GM12873 (cell line): ENCODE measurements around the gene PRG3.

ENCODE experiments used
- CTCF ChIP-seq: IDR thresholded peaks from 2 replicates; pipeline ENCODE4 v1.5.1; 2012; ENCODE audit warnings: low read depth, mild to moderate bottlenecking, moderate library complexity, low read length, control low read depth; ENCODE audit not compliant: insufficient read depth; ENCODE audit errors: missing control alignments

Gene PRG3

GRCh38 chr11:57335023-57335342, 46.0 kb downstream of the PRG3 start:
- TF ChIP-seq CTCF: no peak

DNA sequence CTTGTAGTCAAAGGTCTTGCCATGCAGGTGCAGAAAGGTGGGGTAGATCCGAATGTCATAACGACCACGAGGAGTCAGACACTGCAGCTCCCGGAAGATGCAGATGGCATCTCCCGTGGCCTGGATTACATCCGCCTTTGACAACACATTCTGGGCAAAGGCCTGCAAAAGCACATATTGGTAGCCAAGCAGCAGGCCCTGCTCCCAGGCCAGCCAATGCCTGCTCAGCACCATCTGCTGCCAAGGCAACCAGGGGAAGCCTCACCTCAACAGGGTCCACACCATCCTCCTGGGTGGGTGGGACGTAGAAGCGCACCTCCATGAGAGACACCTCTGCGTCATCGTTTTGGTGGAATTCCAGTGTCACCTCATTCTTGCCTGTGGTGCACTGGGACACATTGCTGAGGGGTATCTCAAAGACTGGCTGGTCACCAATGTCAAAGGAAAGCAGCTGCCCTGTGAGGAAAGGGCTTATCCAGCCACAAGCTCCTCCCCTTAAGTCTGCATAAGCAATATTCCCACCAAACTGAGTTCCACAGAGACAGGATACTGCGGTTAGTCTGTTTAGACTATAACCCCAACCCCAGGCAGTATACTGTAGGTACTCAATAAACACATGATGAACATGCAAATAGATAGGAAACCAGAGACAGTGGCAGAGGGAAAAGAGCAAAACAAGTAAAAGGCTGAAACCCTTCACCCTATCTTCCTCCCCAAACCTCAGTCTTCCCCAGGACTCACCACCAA, 48.1 kb downstream of the PRG3 start:
- TF ChIP-seq CTCF: no peak

DNA sequence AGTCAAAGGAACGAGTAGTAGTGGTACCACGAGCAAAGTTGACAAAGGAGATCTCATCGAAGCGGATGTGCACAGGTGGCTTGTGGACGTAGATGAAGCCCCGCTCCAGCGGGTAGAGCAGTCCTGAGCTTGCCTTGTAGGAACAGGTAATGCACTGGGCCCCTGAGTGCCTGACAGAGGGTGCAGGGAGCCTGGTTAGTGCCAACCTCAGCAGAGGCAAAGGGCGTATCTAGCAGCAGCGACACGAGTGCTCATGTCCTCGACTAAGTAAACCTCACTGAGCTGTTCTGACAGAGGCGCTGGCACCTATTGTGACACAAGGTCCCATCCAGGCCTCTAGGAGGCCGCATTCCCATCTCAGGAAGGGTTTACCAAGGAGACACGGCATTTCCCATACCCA, 49.2 kb downstream of the PRG3 start:
- TF ChIP-seq CTCF: no peak

DNA sequence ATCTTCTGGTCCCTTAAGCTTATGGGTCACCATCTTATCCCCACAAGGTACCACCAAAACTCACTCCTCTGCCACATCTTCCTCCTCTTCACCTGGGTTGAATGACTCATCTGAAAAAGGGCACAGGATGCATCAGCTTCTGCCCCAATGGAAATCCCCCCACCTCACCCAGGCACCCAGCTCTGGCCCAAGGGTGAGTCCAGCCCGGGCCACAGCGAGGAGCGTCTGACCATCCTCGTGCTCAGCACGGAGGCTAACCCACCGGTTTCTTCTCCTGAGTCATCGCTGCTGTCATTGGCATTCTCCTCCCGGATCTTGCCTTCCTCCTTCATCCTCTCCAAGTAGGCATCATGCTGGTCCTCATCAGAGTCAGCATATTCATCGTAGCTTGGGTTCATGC, 50.9 kb downstream of the PRG3 start:
- TF ChIP-seq CTCF: no peak

GRCh38 chr11:57327721-57328120, 53.2 kb downstream of the PRG3 start:
- no peak for TF ChIP-seq CTCF
